Posterior vena cava (tissue), 2 donors: ENCODE measurements around the gene CCDC88C. TPM values are rescaled to one million over a fixed set of nuclear protein-coding genes. Genes with fewer than 3 reads are reported as not detected.
"Not testable (repeated sequence)": the region's sequence is repeated elsewhere in the genome, so short reads cannot be mapped to it uniquely, and the experiment has no call there.

Experiments used
- DNase-seq: peaks from one replicate; pipeline ENCODE4 v3.0.0-alpha.2; 2020; ENCODE audit warnings: low spot score
- intact Hi-C, 2 donors: fragments of 100-400 bp; cut with DNase I; formaldehyde crosslinking; loops; one replicate each; pipeline versions ENCODE4 v1.14.1 to v1.14.2; 2022 to 2023
- long read RNA-seq, 2 donors: library from polyadenylated mRNA; unstranded; transcript quantifications; one replicate each; pipeline ENCODE4 v2.0.0, GENCODE V29; 2020 to 2021
- total RNA-seq, 2 donors: library from RNA; stranded (reverse); fragmentation: NEBNext Ultra II Directional; extraction: Animal tissue kit (Norgen Biotek cat#: 25700); gene quantifications; one replicate each; pipeline ENCODE4 v1.2.1, GENCODE V29; 2021
- donor health status: DM: yes; HTN: yes; CAD: no.
- donor health status: DM: yes; HTN: yes; CAD: no.

CCDC88C gene
- total RNA-seq, result 10 to 100 TPM in 1 of 2 donors, 1 to 10 TPM in 1; 7.2 to 14.9 TPM
- long read RNA-seq, donor 1, partial matches to known transcripts, result 0 of 5 reads
- long read RNA-seq, donor 1, other reads (novel, unspliced or antisense), result 5 of 5 reads
- long read RNA-seq, donor 2, partial matches to known transcripts, result 8 of 11 reads
- long read RNA-seq, donor 2, other reads (novel, unspliced or antisense), result 3 of 11 reads

- DNase-seq, result peak; percentile 85
- intact Hi-C loops, result loop anchor here in 1 of 2 donors (5.0 kb wide), 1 partner anchor 95 kb away; no protein-coding TSS in a partner anchor
These were observed at the start of gene CCDC88C for GRCh38 chr14:91417120-91417982. CCDC88C (minus strand) TSS chr14:91417820; CDS start chr14:91417690, 130 bp downstream.

GRCh38 chr14:91466192-91466591 lies 48.6 kb upstream of the CCDC88C start:
- no peak for DNase-seq
- intact Hi-C loops, result no loop called here

GRCh38 chr14:91464615-91465205 lies 47.1 kb upstream of the CCDC88C start:
- intact Hi-C loops, result no loop called here

GRCh38 chr14:91458612-91459011 lies 41.0 kb upstream of the CCDC88C start:
- DNase-seq, result no peak
- intact Hi-C loops, result no loop called here

More at GRCh38 chr14:91464615-91465205, 47.1 kb upstream of the CCDC88C start:
- no peak for DNase-seq

- intact Hi-C loops, result no loop called here
- no peak for DNase-seq
These were observed 38.7 kb upstream of the CCDC88C start for GRCh38 chr14:91456283-91456682.

GRCh38 chr14:91454580-91454979 lies 37.0 kb upstream of the CCDC88C start:
- intact Hi-C loops, result no loop called here
- no peak for DNase-seq

- intact Hi-C loops, result no loop called here
- no peak for DNase-seq
These were observed 36.5 kb upstream of the CCDC88C start for GRCh38 chr14:91454155-91454554.

- DNase-seq, result no peak
- intact Hi-C loops, result no loop called here
These were observed 36.1 kb upstream of the CCDC88C start for GRCh38 chr14:91453744-91454143.

GRCh38 chr14:91444335-91445020 lies 26.9 kb upstream of the CCDC88C start:
- intact Hi-C loops, result no loop called here
- no peak for DNase-seq

GRCh38 chr14:91439345-91439744 lies 21.7 kb upstream of the CCDC88C start:
- intact Hi-C loops, result no loop called here

GRCh38 chr14:91438845-91439244 lies 21.2 kb upstream of the CCDC88C start:
- intact Hi-C loops, result no loop called here
- no peak for DNase-seq

More at GRCh38 chr14:91439345-91439744, 21.7 kb upstream of the CCDC88C start:
- no peak for DNase-seq

GRCh38 chr14:91436266-91436665 lies 18.6 kb upstream of the CCDC88C start:
- intact Hi-C loops, DNase-seq: not testable (repeated sequence)

GRCh38 chr14:91429385-91429784 lies 11.8 kb upstream of the CCDC88C start:
- DNase-seq, result no peak
- intact Hi-C loops, result no loop called here

- intact Hi-C loops, DNase-seq: not testable (repeated sequence)
These were observed 11.3 kb upstream of the CCDC88C start for GRCh38 chr14:91428931-91429330.

- intact Hi-C loops, DNase-seq: not testable (repeated sequence)
These were observed 7.9 kb upstream of the CCDC88C start for GRCh38 chr14:91425531-91425944.

- no peak for DNase-seq
- intact Hi-C loops, result no loop called here
These were observed 7.4 kb upstream of the CCDC88C start for GRCh38 chr14:91424813-91425530.

- DNase-seq, result no peak
- intact Hi-C loops, result no loop called here
These were observed 3.1 kb upstream of the CCDC88C start for GRCh38 chr14:91420686-91421085.

- intact Hi-C loops, result loop anchor here (2.0 to 5.0 kb wide), 2 partner anchors 97 kb away; no protein-coding TSS in a partner anchor
- no peak for DNase-seq
These were observed 1.8 kb upstream of the CCDC88C start for GRCh38 chr14:91419451-91419850.

GRCh38 chr14:91419044-91419397 lies 1.4 kb upstream of the CCDC88C start:
- DNase-seq, result no peak
- intact Hi-C loops, result loop anchor here (2.0 to 5.0 kb wide), 2 partner anchors 96 to 97 kb away; no protein-coding TSS in a partner anchor
